ENCODE data around the gene SF3A1.
"Not testable (repeated sequence)": the region's sequence is repeated elsewhere in the genome, so short reads cannot be mapped to it uniquely, and the experiment has no call there.

Gene SF3A1

DNA sequence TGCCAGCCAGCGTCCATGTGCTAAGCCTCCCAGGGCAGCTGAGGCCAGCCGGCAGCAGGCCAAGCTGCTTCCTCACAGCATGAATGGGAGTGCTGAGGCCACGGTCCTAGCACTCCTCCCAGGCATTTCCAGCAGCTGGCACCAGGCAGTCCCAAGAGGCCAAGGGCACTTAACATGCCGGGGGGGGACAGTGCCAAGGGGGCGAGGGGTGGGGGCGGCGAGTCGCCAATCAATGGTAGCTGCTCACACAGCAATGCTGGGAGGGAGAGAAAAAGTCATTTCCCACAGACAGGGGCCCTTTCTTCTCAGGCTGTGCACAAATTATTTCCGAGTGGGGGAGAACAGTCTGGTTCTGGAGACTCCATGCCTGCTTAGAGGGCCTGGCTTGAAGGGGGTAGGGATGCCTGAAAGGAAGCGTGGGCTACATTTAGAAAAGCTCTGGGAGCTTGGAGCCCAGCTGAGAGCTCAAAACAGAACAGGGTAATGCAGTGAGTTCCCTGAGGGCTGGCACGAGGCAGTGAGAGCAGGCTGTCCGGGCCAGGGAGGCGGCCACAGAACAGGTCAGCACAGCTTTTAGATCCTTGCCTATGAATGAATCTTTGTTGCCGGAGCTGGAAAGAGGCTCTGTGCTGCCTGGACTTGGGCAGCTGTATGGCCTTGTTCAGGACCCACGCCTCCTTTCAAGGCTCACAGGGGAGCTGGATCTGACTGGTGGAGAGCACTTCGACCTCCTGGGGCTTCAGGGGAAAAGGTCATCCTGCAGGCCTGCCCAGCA is 15.6 kb downstream of the SF3A1 start:
- H3K4me1 ChIP-seq (ENCODE audit: insufficient read depth, low read length): no peaks in the 10 kb centered on the region
- no peak overlapping the region for H3K27ac ChIP-seq (ENCODE audit: low read length)
- peaks cover 100% of the 10 kb centered on the region for H3K36me3 ChIP-seq (ENCODE audit: insufficient read depth, low read depth, low read length)

GRCh38 chr22:30338802-30339201 is 17.9 kb downstream of the SF3A1 start:
- H3K27ac ChIP-seq (ENCODE audit: low read length): no peak overlapping the region
- H3K4me1 ChIP-seq (ENCODE audit: insufficient read depth, low read length): no peaks in the 10 kb centered on the region
- no peak overlapping the region for H3K4me3 ChIP-seq (ENCODE audit: low read length)
- no peak overlapping the region for H3K9ac ChIP-seq (ENCODE audit: low read depth, low read length)
- peaks cover 100% of the 10 kb centered on the region for H3K36me3 ChIP-seq (ENCODE audit: insufficient read depth, low read depth, low read length)
- no peaks in the 10 kb centered on the region for H3K9me3 ChIP-seq (ENCODE audit: insufficient read depth, low read depth, low read length)
- H3K27me3 ChIP-seq (ENCODE audit: insufficient read depth, low read length): no peaks in the 10 kb centered on the region

More for the DNA sequence above, 15.6 kb downstream of the SF3A1 start:
- Histone ChIP-seq H3K4me3 (ENCODE audit: low read length) (no peak overlapping the region), H3K27me3 (ENCODE audit: insufficient read depth, low read length) (no peaks in the 10 kb centered on the region), H3K9ac (ENCODE audit: low read depth, low read length) (no peak overlapping the region), H3K9me3 (ENCODE audit: insufficient read depth, low read depth, low read length) (no peaks in the 10 kb centered on the region)

DNA sequence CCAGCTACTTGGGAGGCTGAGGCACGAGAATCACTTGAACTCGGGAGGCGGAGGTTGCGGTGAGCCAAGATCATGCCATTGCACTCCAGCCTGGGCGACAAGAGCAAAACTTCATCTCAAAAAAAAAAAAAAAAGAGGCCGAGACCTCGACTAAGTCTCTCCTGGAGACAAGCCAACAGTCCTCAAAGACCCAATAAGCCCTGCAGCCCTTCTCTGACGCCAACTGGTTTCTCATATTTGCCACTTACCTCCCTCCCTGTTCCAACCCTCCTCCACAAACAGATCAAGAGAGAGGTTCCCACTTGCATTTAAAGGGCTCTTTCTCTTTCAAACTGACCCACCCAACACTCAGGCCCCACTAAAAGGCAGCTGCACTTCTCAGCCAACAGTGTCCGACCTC is 18.4 kb downstream of the SF3A1 start:
- not testable (repeated sequence) for H3K9me3 ChIP-seq (ENCODE audit: insufficient read depth, low read depth, low read length); H3K9ac ChIP-seq (ENCODE audit: low read depth, low read length); H3K4me1 ChIP-seq (ENCODE audit: insufficient read depth, low read length); H3K27me3 ChIP-seq (ENCODE audit: insufficient read depth, low read length); H3K4me3 ChIP-seq (ENCODE audit: low read length); H3K27ac ChIP-seq (ENCODE audit: low read length)
- peaks cover 100% of the 10 kb centered on the region for H3K36me3 ChIP-seq (ENCODE audit: insufficient read depth, low read depth, low read length)

DNA sequence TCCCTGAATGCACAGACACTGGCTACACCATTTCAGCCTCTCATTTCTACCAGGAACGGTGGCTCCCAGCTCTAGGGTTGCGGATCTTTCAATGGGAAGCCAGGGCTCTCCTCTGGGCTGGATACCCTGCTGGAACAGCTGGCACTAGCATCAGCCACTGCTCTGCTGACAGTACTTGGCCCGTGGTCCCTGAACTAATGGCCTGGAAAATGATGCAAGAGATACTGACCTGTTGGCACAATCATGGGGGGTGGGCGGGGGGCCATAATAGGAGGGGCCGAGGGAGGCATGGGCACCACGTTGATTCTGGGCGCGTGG is 19.3 kb downstream of the SF3A1 start:
- Histone ChIP-seq H3K27me3 (ENCODE audit: insufficient read depth, low read length) (no peaks in the 10 kb centered on the region), H3K4me1 (ENCODE audit: insufficient read depth, low read length) (no peaks in the 10 kb centered on the region), H3K9me3 (ENCODE audit: insufficient read depth, low read depth, low read length) (no peaks in the 10 kb centered on the region), H3K9ac (ENCODE audit: low read depth, low read length) (no peak overlapping the region), H3K4me3 (ENCODE audit: low read length) (no peak overlapping the region), H3K36me3 (ENCODE audit: insufficient read depth, low read depth, low read length) (peaks cover 100% of the 10 kb centered on the region), H3K27ac (ENCODE audit: low read length) (no peak overlapping the region)

DNA sequence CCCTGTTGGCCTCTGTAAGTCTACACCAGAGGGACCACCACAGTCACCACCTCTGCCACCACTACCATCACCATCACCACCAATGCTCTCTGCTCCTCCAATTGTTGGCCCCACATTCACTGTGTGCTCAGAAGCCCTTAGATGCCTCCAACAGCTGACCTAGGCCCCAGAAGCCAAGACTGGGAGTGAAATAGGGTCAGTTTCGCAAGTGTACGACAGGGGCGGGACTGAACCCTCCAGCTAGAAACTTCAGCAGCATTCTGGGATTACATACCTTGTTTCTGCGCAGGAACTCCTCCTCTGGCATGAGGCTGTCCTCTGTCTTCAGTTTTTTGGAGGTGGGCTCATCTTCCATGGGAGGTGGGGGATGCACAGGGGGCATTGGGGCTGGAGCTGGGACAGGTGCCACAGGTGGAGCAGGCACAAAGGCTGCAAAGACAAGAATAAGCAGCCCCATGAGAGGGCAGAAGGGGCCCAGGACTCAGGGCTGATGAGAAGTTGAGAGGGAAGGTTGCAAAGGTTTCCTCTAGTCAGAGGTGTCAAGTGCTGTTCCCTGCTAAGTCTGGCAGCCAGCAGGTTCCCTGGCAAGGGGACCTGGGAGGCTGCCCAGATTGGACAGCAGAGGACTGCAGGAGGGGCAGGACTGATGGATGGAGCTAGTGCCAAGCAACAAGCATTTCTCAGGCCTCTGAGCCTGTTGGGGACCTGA is 19.8 kb downstream of the SF3A1 start:
- Histone ChIP-seq H3K9me3 (ENCODE audit: insufficient read depth, low read depth, low read length) (no peaks in the 10 kb centered on the region), H3K27me3 (ENCODE audit: insufficient read depth, low read length) (no peaks in the 10 kb centered on the region), H3K4me3 (ENCODE audit: low read length) (no peak overlapping the region), H3K9ac (ENCODE audit: low read depth, low read length) (no peak overlapping the region), H3K36me3 (ENCODE audit: insufficient read depth, low read depth, low read length) (peaks cover 99% of the 10 kb centered on the region), H3K27ac (ENCODE audit: low read length) (no peak overlapping the region), H3K4me1 (ENCODE audit: insufficient read depth, low read length) (no peaks in the 10 kb centered on the region)

- Histone ChIP-seq H3K9ac (ENCODE audit: low read depth, low read length) (no peak overlapping the region), H3K4me3 (ENCODE audit: low read length) (no peak overlapping the region), H3K27ac (ENCODE audit: low read length) (no peak overlapping the region), H3K36me3 (ENCODE audit: insufficient read depth, low read depth, low read length) (peaks cover 93% of the 10 kb centered on the region), H3K4me1 (ENCODE audit: insufficient read depth, low read length) (no peaks in the 10 kb centered on the region), H3K9me3 (ENCODE audit: insufficient read depth, low read depth, low read length) (no peaks in the 10 kb centered on the region), H3K27me3 (ENCODE audit: insufficient read depth, low read length) (no peaks in the 10 kb centered on the region)
Observed at GRCh38 chr22:30335236-30335635, 21.5 kb downstream of the SF3A1 start.

- peaks cover 87% of the 10 kb centered on the region for H3K36me3 ChIP-seq (ENCODE audit: insufficient read depth, low read depth, low read length)
- H3K4me3 ChIP-seq (ENCODE audit: low read length): no peak overlapping the region
- no peak overlapping the region for H3K9ac ChIP-seq (ENCODE audit: low read depth, low read length)
- no peaks in the 10 kb centered on the region for H3K4me1 ChIP-seq (ENCODE audit: insufficient read depth, low read length)
- no peak overlapping the region for H3K27ac ChIP-seq (ENCODE audit: low read length)
- H3K27me3 ChIP-seq (ENCODE audit: insufficient read depth, low read length): no peaks in the 10 kb centered on the region
- no peaks in the 10 kb centered on the region for H3K9me3 ChIP-seq (ENCODE audit: insufficient read depth, low read depth, low read length)
Observed at GRCh38 chr22:30334646-30335045, 22.0 kb downstream of the SF3A1 start.

DNA sequence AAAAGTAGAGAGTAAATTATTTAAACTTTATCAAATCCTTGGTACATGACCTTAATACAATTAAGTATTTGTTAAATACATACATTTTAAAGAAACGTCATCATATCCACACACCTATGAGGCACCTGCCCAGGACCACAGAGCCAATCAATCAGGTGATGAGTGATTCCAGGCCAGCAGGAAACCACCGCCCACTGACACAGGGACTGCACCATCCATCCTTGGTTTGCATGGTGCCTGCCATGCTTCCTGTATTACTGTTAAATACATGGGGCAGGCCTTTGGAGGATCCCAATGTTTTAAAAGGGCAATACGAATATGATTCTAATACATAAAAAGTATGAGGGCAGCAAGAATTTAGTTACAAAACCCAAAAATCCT is 23.0 kb downstream of the SF3A1 start:
- H3K4me1 ChIP-seq (ENCODE audit: insufficient read depth, low read length): no peaks in the 10 kb centered on the region
- no peak overlapping the region for H3K27ac ChIP-seq (ENCODE audit: low read length)
- H3K27me3 ChIP-seq (ENCODE audit: insufficient read depth, low read length): no peaks in the 10 kb centered on the region
- no peak overlapping the region for H3K4me3 ChIP-seq (ENCODE audit: low read length)
- no peak overlapping the region for H3K9ac ChIP-seq (ENCODE audit: low read depth, low read length)
- H3K36me3 ChIP-seq (ENCODE audit: insufficient read depth, low read depth, low read length): peaks cover 78% of the 10 kb centered on the region
- H3K9me3 ChIP-seq (ENCODE audit: insufficient read depth, low read depth, low read length): no peaks in the 10 kb centered on the region

DNA sequence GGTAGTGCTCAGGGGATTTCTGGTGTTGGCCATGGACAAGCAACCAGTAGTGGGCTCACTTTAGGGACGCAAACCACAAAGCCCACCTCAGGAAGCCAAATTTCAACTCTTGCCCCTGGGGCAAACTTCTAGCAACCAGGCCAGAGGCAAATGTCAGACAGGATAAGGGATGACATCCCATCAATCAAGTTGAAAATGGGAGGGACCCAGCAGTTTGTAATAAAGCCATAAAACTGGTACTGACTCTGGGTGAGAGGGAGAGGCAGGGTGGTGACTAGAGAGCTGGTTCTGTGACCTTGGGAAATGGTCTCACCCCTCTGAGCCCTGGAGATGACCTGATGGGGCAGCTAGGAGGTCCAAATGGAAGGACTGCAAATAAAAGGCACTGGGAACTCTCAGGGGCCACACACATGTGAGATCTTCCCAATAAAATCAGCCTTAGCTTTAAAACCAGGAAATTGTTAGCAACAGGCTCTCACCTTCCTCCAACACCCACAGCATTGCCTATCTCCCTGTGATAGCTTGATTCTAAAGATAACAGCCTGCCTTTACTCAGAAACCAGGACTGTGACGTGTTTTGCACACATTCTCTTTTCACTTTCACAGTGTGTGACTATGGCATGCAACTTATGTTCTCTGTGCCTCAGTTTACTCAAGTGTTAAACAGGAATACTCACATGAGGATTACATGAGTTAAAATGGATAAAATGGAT is 23.5 kb downstream of the SF3A1 start:
- H3K9ac ChIP-seq (ENCODE audit: low read depth, low read length): no peak overlapping the region
- peaks cover 72% of the 10 kb centered on the region for H3K36me3 ChIP-seq (ENCODE audit: insufficient read depth, low read depth, low read length)
- no peaks in the 10 kb centered on the region for H3K27me3 ChIP-seq (ENCODE audit: insufficient read depth, low read length)
- H3K9me3 ChIP-seq (ENCODE audit: insufficient read depth, low read depth, low read length): no peaks in the 10 kb centered on the region
- H3K27ac ChIP-seq (ENCODE audit: low read length): no peak overlapping the region
- H3K4me3 ChIP-seq (ENCODE audit: low read length): no peak overlapping the region
- H3K4me1 ChIP-seq (ENCODE audit: insufficient read depth, low read length): no peaks in the 10 kb centered on the region

DNA sequence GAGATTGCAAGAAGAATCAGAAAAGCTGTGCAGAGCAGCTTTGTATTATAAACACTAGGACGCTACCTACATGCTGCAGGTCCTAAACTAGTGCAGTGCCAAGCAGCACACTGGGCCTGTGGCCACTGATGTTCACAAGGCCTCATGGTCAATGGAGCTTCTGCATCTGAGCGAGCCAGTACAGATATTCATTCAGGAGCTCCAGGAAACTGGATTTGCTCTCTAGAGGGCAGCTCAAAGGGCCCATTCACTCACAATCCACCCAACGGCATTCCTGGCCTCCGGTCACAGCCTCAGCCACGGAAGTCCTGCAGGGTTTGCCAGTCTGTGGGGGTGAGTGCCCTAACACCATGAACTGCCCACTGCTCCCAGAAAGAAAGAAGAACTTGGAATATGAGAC is 24.1 kb downstream of the SF3A1 start:
- no peak overlapping the region for H3K4me3 ChIP-seq (ENCODE audit: low read length)
- no peaks in the 10 kb centered on the region for H3K9me3 ChIP-seq (ENCODE audit: insufficient read depth, low read depth, low read length)
- peaks cover 2% of the 10 kb centered on the region for H3K4me1 ChIP-seq (ENCODE audit: insufficient read depth, low read length)
- H3K9ac ChIP-seq (ENCODE audit: low read depth, low read length): no peak overlapping the region
- H3K36me3 ChIP-seq (ENCODE audit: insufficient read depth, low read depth, low read length): peaks cover 66% of the 10 kb centered on the region
- H3K27ac ChIP-seq (ENCODE audit: low read length): no peak overlapping the region
- no peaks in the 10 kb centered on the region for H3K27me3 ChIP-seq (ENCODE audit: insufficient read depth, low read length)

- Histone ChIP-seq H3K27ac (ENCODE audit: low read length) (no peak overlapping the region), H3K27me3 (ENCODE audit: insufficient read depth, low read length) (no peaks in the 10 kb centered on the region), H3K4me3 (ENCODE audit: low read length) (no peak overlapping the region), H3K9me3 (ENCODE audit: insufficient read depth, low read depth, low read length) (no peaks in the 10 kb centered on the region), H3K36me3 (ENCODE audit: insufficient read depth, low read depth, low read length) (peaks cover 26% of the 10 kb centered on the region), H3K9ac (ENCODE audit: low read depth, low read length) (no peak overlapping the region), H3K4me1 (ENCODE audit: insufficient read depth, low read length) (peaks cover 18% of the 10 kb centered on the region)
Observed at GRCh38 chr22:30328466-30329049, 28.1 kb downstream of the SF3A1 start.
